ENCODE results near the gene NCAM1.

- TF ChIP-seq CTCF (IDR thresholded peaks at IDR 0.05), result no peak
- no peak for TF ChIP-seq SREBF2 (IDR thresholded peaks at IDR 0.05)
- no peak for TF ChIP-seq SMC3 (IDR thresholded peaks at IDR 0.05)
- no peak for TF ChIP-seq POLR2A (IDR thresholded peaks at IDR 0.05; ENCODE audit: low read length)
- TF ChIP-seq, protein P1, sequence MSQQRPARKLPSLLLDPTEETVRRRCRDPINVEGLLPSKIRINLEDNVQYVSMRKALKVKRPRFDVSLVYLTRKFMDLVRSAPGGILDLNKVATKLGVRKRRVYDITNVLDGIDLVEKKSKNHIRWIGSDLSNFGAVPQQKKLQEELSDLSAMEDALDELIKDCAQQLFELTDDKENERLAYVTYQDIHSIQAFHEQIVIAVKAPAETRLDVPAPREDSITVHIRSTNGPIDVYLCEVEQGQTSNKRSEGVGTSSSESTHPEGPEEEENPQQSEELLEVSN (IDR thresholded peaks at IDR 0.05; ENCODE audit: borderline replicate concordance, low read depth), result no peak
- no peak for TF ChIP-seq RAD21 (conservative IDR thresholded peaks at IDR 0.05 in 1 of 2, IDR thresholded peaks at IDR 0.05 in 1 of 2)
- no peak for TF ChIP-seq USF2 (IDR thresholded peaks at IDR 0.05)
- TF ChIP-seq HDAC2 (IDR thresholded peaks at IDR 0.05), result no peak
- no peak for TF ChIP-seq EHF (CRISPR knock-in tag; IDR thresholded peaks at IDR 0.05)
- TF ChIP-seq RFX5 (IDR thresholded peaks at IDR 0.05), result no peak
- TF ChIP-seq, protein P2, sequence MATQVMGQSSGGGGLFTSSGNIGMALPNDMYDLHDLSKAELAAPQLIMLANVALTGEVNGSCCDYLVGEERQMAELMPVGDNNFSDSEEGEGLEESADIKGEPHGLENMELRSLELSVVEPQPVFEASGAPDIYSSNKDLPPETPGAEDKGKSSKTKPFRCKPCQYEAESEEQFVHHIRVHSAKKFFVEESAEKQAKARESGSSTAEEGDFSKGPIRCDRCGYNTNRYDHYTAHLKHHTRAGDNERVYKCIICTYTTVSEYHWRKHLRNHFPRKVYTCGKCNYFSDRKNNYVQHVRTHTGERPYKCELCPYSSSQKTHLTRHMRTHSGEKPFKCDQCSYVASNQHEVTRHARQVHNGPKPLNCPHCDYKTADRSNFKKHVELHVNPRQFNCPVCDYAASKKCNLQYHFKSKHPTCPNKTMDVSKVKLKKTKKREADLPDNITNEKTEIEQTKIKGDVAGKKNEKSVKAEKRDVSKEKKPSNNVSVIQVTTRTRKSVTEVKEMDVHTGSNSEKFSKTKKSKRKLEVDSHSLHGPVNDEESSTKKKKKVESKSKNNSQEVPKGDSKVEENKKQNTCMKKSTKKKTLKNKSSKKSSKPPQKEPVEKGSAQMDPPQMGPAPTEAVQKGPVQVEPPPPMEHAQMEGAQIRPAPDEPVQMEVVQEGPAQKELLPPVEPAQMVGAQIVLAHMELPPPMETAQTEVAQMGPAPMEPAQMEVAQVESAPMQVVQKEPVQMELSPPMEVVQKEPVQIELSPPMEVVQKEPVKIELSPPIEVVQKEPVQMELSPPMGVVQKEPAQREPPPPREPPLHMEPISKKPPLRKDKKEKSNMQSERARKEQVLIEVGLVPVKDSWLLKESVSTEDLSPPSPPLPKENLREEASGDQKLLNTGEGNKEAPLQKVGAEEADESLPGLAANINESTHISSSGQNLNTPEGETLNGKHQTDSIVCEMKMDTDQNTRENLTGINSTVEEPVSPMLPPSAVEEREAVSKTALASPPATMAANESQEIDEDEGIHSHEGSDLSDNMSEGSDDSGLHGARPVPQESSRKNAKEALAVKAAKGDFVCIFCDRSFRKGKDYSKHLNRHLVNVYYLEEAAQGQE (IDR thresholded peaks at IDR 0.05), result no peak
Measured at GRCh38 chr11:112928136-112928535, 33.1 kb upstream of the NCAM1 start.

Measured in A549 (cell line).